Esophagus muscularis mucosa (tissue), 3 donors: ENCODE data around the gene SLCO1B1.

ENCODE experiments used
- POLR2A ChIP-seq: fragments of 450-650 bp; IDR thresholded peaks from one replicate; pipeline ENCODE4 v1.6.1; 2017; ENCODE audit warnings: antibody characterized with exemption, moderate library complexity, mild to moderate bottlenecking, low read depth
- TF ChIP-seq, protein P1 (sequence below), 3 experiments: fragments of 200-600 bp in 2 of 3; fragments of 450-650 bp in 1 of 3; sonication (generic) in 2 of 3; IDR thresholded peaks; one replicate each; pipeline ENCODE4 v1.5.1; 2017 to 2019; ENCODE audit warnings: antibody characterized with exemption in 3 of 3, mild to moderate bottlenecking in 2 of 3, moderate library complexity in 1 of 3

DNA sequence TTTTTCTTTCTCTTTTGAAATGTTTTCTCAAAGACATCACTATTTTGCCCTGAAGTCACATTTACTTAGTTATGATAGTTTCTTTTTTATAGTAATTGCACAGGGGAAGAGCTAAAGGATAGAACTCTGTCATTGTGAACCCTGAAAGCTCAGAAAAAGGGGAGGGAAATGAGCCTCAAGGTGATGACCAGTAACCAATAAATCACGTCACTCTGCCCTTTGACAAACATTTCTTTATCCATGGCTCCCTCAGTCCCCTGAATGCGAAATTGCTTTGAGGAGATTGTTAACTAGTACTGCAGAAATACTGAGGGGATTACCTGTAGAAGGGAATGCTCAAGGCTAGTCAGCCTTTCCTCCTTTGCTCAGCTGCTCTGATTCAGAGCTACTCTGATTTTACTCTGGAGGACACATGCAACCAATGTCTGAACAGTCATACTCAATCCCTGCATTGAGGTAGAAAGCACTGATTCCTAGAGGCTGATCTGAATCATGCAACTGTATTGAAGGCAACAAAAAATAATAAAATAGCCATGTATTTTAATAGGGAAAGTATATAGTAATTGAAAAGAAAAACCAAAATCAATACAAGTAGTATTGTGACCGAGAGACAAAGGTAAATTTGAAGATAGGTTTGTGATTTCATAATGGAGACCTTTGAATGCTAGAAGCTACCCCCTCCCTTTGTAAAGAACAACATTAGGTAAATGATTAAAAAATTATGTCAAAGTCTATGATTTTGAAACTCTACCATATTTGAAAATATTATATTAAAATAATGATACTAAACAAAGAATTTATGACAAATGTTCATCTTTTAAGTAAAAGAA lies 24.7 kb downstream of the SLCO1B1 start:
- TF ChIP-seq, protein P1, sequence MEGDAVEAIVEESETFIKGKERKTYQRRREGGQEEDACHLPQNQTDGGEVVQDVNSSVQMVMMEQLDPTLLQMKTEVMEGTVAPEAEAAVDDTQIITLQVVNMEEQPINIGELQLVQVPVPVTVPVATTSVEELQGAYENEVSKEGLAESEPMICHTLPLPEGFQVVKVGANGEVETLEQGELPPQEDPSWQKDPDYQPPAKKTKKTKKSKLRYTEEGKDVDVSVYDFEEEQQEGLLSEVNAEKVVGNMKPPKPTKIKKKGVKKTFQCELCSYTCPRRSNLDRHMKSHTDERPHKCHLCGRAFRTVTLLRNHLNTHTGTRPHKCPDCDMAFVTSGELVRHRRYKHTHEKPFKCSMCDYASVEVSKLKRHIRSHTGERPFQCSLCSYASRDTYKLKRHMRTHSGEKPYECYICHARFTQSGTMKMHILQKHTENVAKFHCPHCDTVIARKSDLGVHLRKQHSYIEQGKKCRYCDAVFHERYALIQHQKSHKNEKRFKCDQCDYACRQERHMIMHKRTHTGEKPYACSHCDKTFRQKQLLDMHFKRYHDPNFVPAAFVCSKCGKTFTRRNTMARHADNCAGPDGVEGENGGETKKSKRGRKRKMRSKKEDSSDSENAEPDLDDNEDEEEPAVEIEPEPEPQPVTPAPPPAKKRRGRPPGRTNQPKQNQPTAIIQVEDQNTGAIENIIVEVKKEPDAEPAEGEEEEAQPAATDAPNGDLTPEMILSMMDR (IDR thresholded peaks at IDR 0.05) = no peak
- TF ChIP-seq POLR2A = no peak
